IPS-20b (cell line): ENCODE measurements around the gene GRAP.

Experiments
- H3K27ac ChIP-seq: one replicate; pipeline ENCODE4 v1.5.1; 2013; ENCODE audit warnings: low read length
- H3K27me3 ChIP-seq: 2 replicates; pipeline ENCODE4 v1.6.1; 2013; ENCODE audit warnings: mild to moderate bottlenecking, low read length, inconsistent platforms; ENCODE audit not compliant: insufficient read depth
- H3K36me3 ChIP-seq: 2 replicates; pipeline ENCODE4 v1.6.1; 2013; ENCODE audit warnings: low read depth, mild to moderate bottlenecking, inconsistent platforms, low read length, moderate library complexity; ENCODE audit not compliant: insufficient read depth
- H3K4me1 ChIP-seq: 2 replicates; pipeline ENCODE4 v1.6.1; 2013; ENCODE audit warnings: mild to moderate bottlenecking, control low read depth, inconsistent platforms, low read length, moderate library complexity; ENCODE audit not compliant: insufficient read depth
- H3K4me3 ChIP-seq: 2 replicates; pipeline ENCODE4 v1.5.1; 2013; ENCODE audit warnings: mild to moderate bottlenecking, low read length, inconsistent platforms
- H3K9ac ChIP-seq: 2 replicates; pipeline ENCODE4 v1.6.1; 2013; ENCODE audit warnings: low read depth, mild to moderate bottlenecking, inconsistent platforms, low read length, moderate library complexity
- H3K9me3 ChIP-seq: 2 replicates; pipeline ENCODE4 v1.6.1; 2013; ENCODE audit warnings: mild to moderate bottlenecking, low read depth, low read length, inconsistent platforms; ENCODE audit not compliant: insufficient read depth

GRAP gene

DNA sequence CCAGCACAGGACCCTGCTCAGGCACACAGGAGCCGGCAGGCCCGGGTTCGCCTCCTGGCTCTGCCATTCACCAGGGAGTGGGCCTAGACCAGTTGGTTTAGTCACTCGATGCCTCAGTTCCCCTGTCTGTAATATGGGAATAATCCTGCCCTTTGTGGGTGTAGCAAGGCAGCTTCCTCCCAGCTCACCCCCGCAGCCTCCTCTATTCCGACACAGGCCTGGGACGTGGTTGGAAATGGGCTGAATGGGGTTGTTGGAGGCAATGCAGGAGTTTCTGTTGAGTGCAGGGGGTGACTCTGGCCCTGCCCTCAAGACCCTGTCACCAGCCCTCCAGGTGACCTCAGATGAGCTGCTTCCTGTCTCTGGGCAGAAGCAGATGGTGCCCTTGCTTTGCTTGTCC, 75.0 kb downstream of the GRAP start:
- no peak overlapping the region for H3K4me3 ChIP-seq
- H3K27ac ChIP-seq, result no peak overlapping the region
- peaks cover 46% of the 10 kb centered on the region for H3K36me3 ChIP-seq
- H3K9ac ChIP-seq, result no peak overlapping the region
- H3K27me3 ChIP-seq, result no peaks in the 10 kb centered on the region
- H3K4me1 ChIP-seq, result peaks cover 16% of the 10 kb centered on the region; the same call in 1 of the 2 replicates
- no peaks in the 10 kb centered on the region for H3K9me3 ChIP-seq
